K562 (cell line): ENCODE data around the gene PHLDB3. TPM values are rescaled to one million over a fixed set of nuclear protein-coding genes. Genes with fewer than 3 reads are reported as not detected.

Source experiments
- ATAC-seq: fragments of 200-7000 bp; cut with Tn5 transposase; 3 replicates; pipeline ENCODE4 v1.9.1; 2020; ENCODE audit warnings: moderate library complexity
- BruUV-seq: library from RNA; stranded (reverse); fragments of 400-500 nt; replicated peaks from 2 replicates; lab custom pipeline; 2021; lab: Mats Ljungman, UMichigan
- CTCF ChIA-PET: fragments of 300-600 bp; formaldehyde crosslinking; extraction: SDS; loops from one replicate; lab custom pipeline; 2021; ENCODE audit warnings: low intra/inter-chr PET ratio; lab: Yijun Ruan, JAX
- POLR2A ChIA-PET: fragments of 300-600, 350-650 bp; sonication (Branson Sonifier 250); formaldehyde crosslinking; extraction: SDS; loops from one replicate; lab custom pipeline; 2021; ENCODE audit warnings: antibody characterized with exemption, inconsistent platforms; lab: Yijun Ruan, JAX
- DNase-seq, 4 experiments: peaks; one replicate each; pipeline versions ENCODE4 v3.0.0 to v3.0.0-alpha.2; 2011 to 2018; ENCODE audit warnings: low spot score in 3 of 4, mixed read lengths in 3 of 4; ENCODE audit errors: extremely low read depth in 1 of 4
- FAIRE-seq: peaks from 2 replicates; lab custom pipeline; 2011; peaks lifted over from hg19 to GRCh38; lab: Jason Lieb, UNC
- H2AFZ ChIP-seq: 2 replicates; pipeline ENCODE4 v1.6.0; 2011; ENCODE audit warnings: low read depth, low read length, control low read depth, inconsistent platforms
- H3K27ac ChIP-seq: fragments of 200-600 bp; 3 replicates; pipeline ENCODE4 v1.8.0; 2011; ENCODE audit warnings: low read depth, mild to moderate bottlenecking, control low read depth, inconsistent platforms, low read length, moderate library complexity, mixed read lengths; ENCODE audit errors: extremely low read depth
- H3K27me3 ChIP-seq, 2 experiments: fragments of 300-600 bp in 1 of 2; 2 replicates in 1 of 2; 3 replicates in 1 of 2; pipeline versions ENCODE4 v1.6.0 to v1.8.0; 2011; ENCODE audit warnings: inconsistent platforms in 2 of 2, low read length in 2 of 2, mild to moderate bottlenecking in 1 of 2, mixed read lengths in 1 of 2, moderate library complexity in 1 of 2; ENCODE audit not compliant: control insufficient read depth in 2 of 2, insufficient read depth in 2 of 2
- H3K36me3 ChIP-seq: fragments of 300-600 bp; 3 replicates; pipeline ENCODE4 v1.8.0; 2011; ENCODE audit warnings: mild to moderate bottlenecking, low read length, inconsistent platforms; ENCODE audit not compliant: control insufficient read depth, insufficient read depth
- H3K4me1 ChIP-seq, 2 experiments: fragments of 200-600 bp in 1 of 2; replicated peaks in 1 of 2; 2 replicates in 1 of 2; 3 replicates in 1 of 2; pipeline versions ENCODE4 v1.5.1 to v1.8.0; 2011; ENCODE audit warnings: inconsistent platforms in 2 of 2, low read length in 2 of 2, mild to moderate bottlenecking in 1 of 2, mixed read lengths in 1 of 2, moderate library complexity in 1 of 2; ENCODE audit not compliant: control insufficient read depth in 2 of 2, insufficient read depth in 2 of 2
- H3K4me2 ChIP-seq: 2 replicates; pipeline ENCODE4 v1.6.1; 2011; ENCODE audit warnings: low read length, control low read depth, inconsistent platforms, mixed read lengths; ENCODE audit not compliant: insufficient read depth
- H3K4me3 ChIP-seq: fragments of 200-600 bp; sonication (generic), shearing (Covaris generic); 2 replicates; pipeline ENCODE4 v1.5.1; 2016; ENCODE audit warnings: control low read depth, inconsistent platforms
- H3K79me2 ChIP-seq: fragments of 200-600 bp; 3 replicates; pipeline ENCODE4 v1.8.0; 2011; ENCODE audit warnings: low read length, inconsistent platforms; ENCODE audit not compliant: control insufficient read depth, insufficient read depth
- H3K9ac ChIP-seq, 2 experiments: 2 replicates each; pipeline versions ENCODE4 v1.6.0 to v1.6.1; 2011; ENCODE audit warnings: low read depth in 2 of 2, low read length in 2 of 2, control low read depth in 1 of 2, inconsistent platforms in 1 of 2, mild to moderate bottlenecking in 1 of 2, mixed read lengths in 1 of 2; ENCODE audit not compliant: insufficient read depth in 1 of 2
- H3K9me1 ChIP-seq: one replicate; pipeline ENCODE4 v1.6.0; 2011; ENCODE audit warnings: inconsistent platforms, mild to moderate bottlenecking, low read length, moderate library complexity; ENCODE audit not compliant: control insufficient read depth, insufficient read depth
- H3K9me3 ChIP-seq: replicated peaks from 2 replicates; pipeline ENCODE4 v1.5.1; 2011; ENCODE audit warnings: low read depth, low read length, inconsistent platforms; ENCODE audit not compliant: control insufficient read depth, insufficient read depth
- H4K20me1 ChIP-seq: replicated peaks from 2 replicates; pipeline ENCODE4 v1.6.1; 2011; ENCODE audit warnings: low read length, inconsistent platforms, mixed read lengths; ENCODE audit not compliant: control insufficient read depth, insufficient read depth
- ZNF217 ChIP-seq: sonication (generic); formaldehyde crosslinking; IDR thresholded peaks from 2 replicates; pipeline ENCODE4 v1.8.0; 2022; ENCODE audit warnings: mild to moderate bottlenecking, missing genetic modification reagents
- ZNF384 ChIP-seq: IDR thresholded peaks from 2 replicates; pipeline ENCODE4 v1.6.1; 2012; ENCODE audit warnings: low read depth, low read length, improper control_type of control experiment
- WGBS: fragments of 100-300 bp; shearing (Covaris generic); methylation state at CpG from one replicate; pipeline ENCODE4 v1.1.6; 2016; ENCODE audit warnings: low coverage, mixed read lengths; ENCODE audit not compliant: insufficient coverage; ENCODE audit errors: missing lambda C conversion rate; 5-methylcytosine and 5-hydroxymethylcytosine counted together
- in situ Hi-C: fragments of 300-500 bp; cut with MboI; formaldehyde crosslinking; loops from 4 replicates; pipeline ENCODE4 v1.15.0; 2018; ENCODE audit warnings: inconsistent platforms, mixed read lengths
- intact Hi-C: fragments of 100-400 bp; cut with micrococcal nuclease; formaldehyde crosslinking; loops from 2 replicates; pipeline ENCODE4 v1.14.2; 2022
- polyA plus RNA-seq, 8 experiments: library from polyadenylated mRNA; depleted of rRNA in 4 of 8; stranded (reverse) in 5 of 8; unstranded in 3 of 8; fragments of >200 nt; fragmentation: Nextera tagmentation in 2 of 8; fragmentation: Illumina TruSeq in 1 of 8; extraction: Ambion mirVana in 2 of 8; extraction: Trizol in 1 of 8; gene quantifications; 2 replicates each; pipeline versions ENCODE4 v1.2.1 to v1.2.3, GENCODE V29; 2011 to 2014; ENCODE audit warnings: inconsistent platforms in 1 of 8, missing spikeins in 1 of 8
- total RNA-seq, 7 experiments: library from RNA; depleted of rRNA in 6 of 7; stranded (reverse); fragments of >200 nt in 6 of 7; fragmentation: Illumina TruSeq in 2 of 7; extraction: Trizol in 2 of 7; gene quantifications; 2 replicates each; pipeline versions ENCODE4 v1.2.1 to v1.2.3, GENCODE V29; 2011 to 2021; ENCODE audit warnings: low replicate concordance in 1 of 7
- TF ChIP-seq, protein P1 (sequence below): sonication (generic); formaldehyde crosslinking; IDR thresholded peaks from 2 replicates; pipeline ENCODE4 v1.8.1; 2023; ENCODE audit warnings: mild to moderate bottlenecking, missing genetic modification reagents

Gene PHLDB3
- total and polyA plus RNA-seq, 9 of the 15 experiments (the other 6 are each of a cell fraction or from before 2014, with no cell fraction given): 0.04 to 23.5 (median 3.9) TPM

DNA sequence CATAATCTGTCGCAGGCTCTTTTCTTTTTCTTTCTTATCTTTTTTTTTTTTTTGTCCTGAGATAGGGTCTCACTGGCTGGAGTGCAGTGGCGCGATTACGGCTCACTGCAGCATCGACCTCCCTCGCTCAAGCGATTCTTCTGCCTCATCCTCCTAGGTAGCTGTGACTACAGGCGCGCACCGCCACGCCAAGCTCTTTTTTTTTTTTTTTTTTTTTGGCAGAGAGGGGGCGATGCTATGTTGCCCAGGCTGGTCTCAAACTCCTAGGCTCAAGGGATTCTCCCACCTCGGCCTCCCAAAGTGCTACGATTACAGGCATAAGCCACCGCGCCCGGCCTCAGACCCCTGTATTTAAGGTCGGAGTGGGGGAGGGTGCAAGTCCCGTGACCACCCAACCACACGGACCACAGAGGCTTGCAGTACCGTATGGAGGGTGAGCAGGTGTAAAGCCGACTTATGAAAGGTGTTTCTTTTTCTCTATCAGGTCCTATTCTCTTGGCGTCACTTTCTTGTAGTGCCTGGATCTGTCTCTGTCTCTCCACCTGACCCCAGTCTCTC lies 2.0 kb downstream of the PHLDB3 start:
- Histone ChIP-seq H3K79me2 (no peaks in the 10 kb centered on the region), H3K27me3 (no peaks in the 10 kb centered on the region), H3K4me3 (no peak overlapping the region), H3K4me1 (peaks cover 21 to 33% of the 10 kb centered on the region in 2 experiments), H3K36me3 (no peaks in the 10 kb centered on the region), H3K9ac (no peak overlapping the region), H2AFZ (no peak overlapping the region), H3K27ac (no peak overlapping the region), H4K20me1 (no peaks in the 10 kb centered on the region), H3K9me1 (no peaks in the 10 kb centered on the region), H3K4me2 (no peak overlapping the region), H3K9me3 (no peaks in the 10 kb centered on the region)
- no TSS peak for BruUV-seq
- 83% methylated on average over 7 of the region's 23 CpGs for WGBS
- ChIA-PET POLR2A (no interaction called here), CTCF (interaction anchor here (0.5 kb wide), 1 partner anchor 16 kb away, joined by 5 read pairs; no protein-coding TSS in a partner anchor)
- in situ Hi-C loops: no loop called here
- DNase-seq (no peak), FAIRE-seq (no peak), ATAC-seq (no peak)
- intact Hi-C loops: loop anchor here (5.0 kb wide), 2 partner anchors 40 to 55 kb away; no protein-coding TSS in a partner anchor
- 0 out of 2 replicates have a peak, but pooled peaks have one; percentile 18 for TF ChIP-seq ZNF384
- TF ChIP-seq, protein P1, sequence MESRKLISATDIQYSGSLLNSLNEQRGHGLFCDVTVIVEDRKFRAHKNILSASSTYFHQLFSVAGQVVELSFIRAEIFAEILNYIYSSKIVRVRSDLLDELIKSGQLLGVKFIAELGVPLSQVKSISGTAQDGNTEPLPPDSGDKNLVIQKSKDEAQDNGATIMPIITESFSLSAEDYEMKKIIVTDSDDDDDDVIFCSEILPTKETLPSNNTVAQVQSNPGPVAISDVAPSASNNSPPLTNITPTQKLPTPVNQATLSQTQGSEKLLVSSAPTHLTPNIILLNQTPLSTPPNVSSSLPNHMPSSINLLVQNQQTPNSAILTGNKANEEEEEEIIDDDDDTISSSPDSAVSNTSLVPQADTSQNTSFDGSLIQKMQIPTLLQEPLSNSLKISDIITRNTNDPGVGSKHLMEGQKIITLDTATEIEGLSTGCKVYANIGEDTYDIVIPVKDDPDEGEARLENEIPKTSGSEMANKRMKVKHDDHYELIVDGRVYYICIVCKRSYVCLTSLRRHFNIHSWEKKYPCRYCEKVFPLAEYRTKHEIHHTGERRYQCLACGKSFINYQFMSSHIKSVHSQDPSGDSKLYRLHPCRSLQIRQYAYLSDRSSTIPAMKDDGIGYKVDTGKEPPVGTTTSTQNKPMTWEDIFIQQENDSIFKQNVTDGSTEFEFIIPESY (CRISPR knock-in tag): peak; percentile 89
- TF ChIP-seq ZNF217 (CRISPR knock-in tag): no peak
- TF ChIP-seq, all 486 proteins: peak for 2
